BJ (cell line): Measurements from ENCODE around the gene MARS1. TPM values are rescaled to one million over a fixed set of nuclear protein-coding genes. Genes with fewer than 3 reads are reported as not detected.

Experiments
- CTCF ChIA-PET: fragments of 350-600 bp; formaldehyde crosslinking; extraction: SDS; loops from one replicate; lab custom pipeline; 2021; ENCODE audit warnings: antibody characterized with exemption, inconsistent platforms; lab: Yijun Ruan, JAX
- POLR2A ChIA-PET: fragments of 300-600 bp; sonication (Branson Sonifier 250); formaldehyde crosslinking; extraction: SDS; loops from one replicate; lab custom pipeline; 2021; ENCODE audit warnings: antibody characterized with exemption; lab: Charles Lee
- DNase-seq: peaks from one replicate; pipeline ENCODE4 v3.0.0-alpha.2; 2011; ENCODE audit warnings: low read depth
- H3K27me3 ChIP-seq: 2 replicates; pipeline ENCODE4 v1.6.0; 2011; ENCODE audit warnings: low read length; ENCODE audit not compliant: control insufficient read depth, insufficient read depth
- H3K36me3 ChIP-seq: 2 replicates; pipeline ENCODE4 v1.5.1; 2011; ENCODE audit warnings: low read length; ENCODE audit not compliant: control insufficient read depth, insufficient read depth
- H3K4me3 ChIP-seq: 2 replicates; pipeline ENCODE4 v1.5.1; 2011; ENCODE audit warnings: low read depth, mild to moderate bottlenecking, control low read depth, low read length
- CTCF ChIP-seq: IDR thresholded peaks from 2 replicates; pipeline ENCODE4 v1.5.1; 2011; ENCODE audit warnings: low read depth, mild to moderate bottlenecking, control low read depth, inconsistent platforms, low read length, moderate library complexity; ENCODE audit not compliant: insufficient read depth
- polyA plus RNA-seq: library from polyadenylated mRNA; depleted of rRNA; stranded (reverse); fragments of >200 nt; gene quantifications from 2 replicates; pipeline ENCODE4 v1.2.3, GENCODE V29; 2011

The MARS1 gene
- polyA plus RNA-seq, 1 experiment = 378 TPM

- DNase-seq = no peak
- ChIA-PET CTCF (interaction anchor here (0.6 to 16.7 kb wide), 13 partner anchors 9 to 266 kb away, joined by 3 to 411 read pairs (median 4); partner anchors contain the start of genes ARHGAP9 and DDIT3), POLR2A (interaction anchor here (0.5 kb wide), 1 partner anchor 153 kb away, joined by 3 read pairs; no protein-coding TSS in a partner anchor)
- no peaks in the 10 kb centered on the region; the same call in 1 of the 2 replicates for H3K36me3 ChIP-seq
- H3K4me3 ChIP-seq = peak overlapping the region; percentile 67
- no peak for TF ChIP-seq CTCF
- no peaks in the 10 kb centered on the region for H3K27me3 ChIP-seq
These were observed 26.5 kb upstream of the MARS1 start for GRCh38 chr12:57461276-57461916.

DNA sequence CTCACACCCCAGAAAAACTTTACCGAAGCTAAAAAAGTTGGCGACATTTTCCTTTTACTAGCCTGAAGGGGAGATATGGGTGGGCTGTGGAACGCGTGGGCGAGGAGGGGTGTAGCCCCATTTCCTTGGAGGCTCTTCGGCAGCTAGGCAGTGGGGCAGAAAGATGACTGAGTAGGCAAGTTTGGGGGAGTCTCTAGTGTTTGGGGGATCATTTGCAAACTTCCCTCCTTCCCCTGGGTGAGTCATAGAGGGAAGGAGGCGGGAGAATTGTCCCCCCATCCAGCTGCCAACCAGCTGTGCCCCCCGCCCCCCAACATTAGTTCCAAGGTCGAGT is 26.0 kb upstream of the MARS1 start:
- POLR2A ChIA-PET = interaction anchor here (0.6 kb wide), 1 partner anchor 153 kb away, joined by 6 read pairs; no protein-coding TSS in a partner anchor
- TF ChIP-seq CTCF = no peak
- Histone ChIP-seq H3K36me3 (no peaks in the 10 kb centered on the region; the same call in 1 of the 2 replicates), H3K4me3 (peak overlapping the region; percentile 67), H3K27me3 (no peaks in the 10 kb centered on the region)
- CTCF ChIA-PET = interaction anchor here (0.5 to 16.7 kb wide), 16 partner anchors 7 to 219 kb away, joined by 3 to 411 read pairs (median 4); partner anchors contain the start of genes ARHGAP9, DDIT3, INHBE and MBD6
- no peak for DNase-seq

GRCh38 chr12:57462251-57462911 is 25.5 kb upstream of the MARS1 start:
- Histone ChIP-seq H3K36me3 (no peaks in the 10 kb centered on the region; the same call in 1 of the 2 replicates), H3K27me3 (no peaks in the 10 kb centered on the region), H3K4me3 (peak overlapping the region; percentile 67)
- CTCF ChIA-PET = interaction anchor here (0.5 to 16.7 kb wide), 18 partner anchors 8 to 249 kb away, joined by 3 to 411 read pairs (median 4); partner anchors contain the start of genes ARHGAP9, DDIT3, INHBE and MBD6
- POLR2A ChIA-PET = interaction anchor here (0.5 to 0.6 kb wide), 2 partner anchors 122 to 153 kb away, joined by 3 to 6 read pairs; no protein-coding TSS in a partner anchor
- DNase-seq = peak; percentile 37
- peak; percentile 98 for TF ChIP-seq CTCF

- no peak for TF ChIP-seq CTCF
- Histone ChIP-seq H3K4me3 (no peak overlapping the region), H3K27me3 (no peaks in the 10 kb centered on the region), H3K36me3 (no peaks in the 10 kb centered on the region; the same call in 1 of the 2 replicates)
- ChIA-PET CTCF (interaction anchor here (0.7 to 16.7 kb wide), 14 partner anchors 8 to 249 kb away, joined by 3 to 411 read pairs (median 5); partner anchors contain the start of genes ARHGAP9, INHBE and MBD6), POLR2A (interaction anchor here (0.5 to 0.6 kb wide), 2 partner anchors 121 to 197 kb away, joined by 3 to 6 read pairs; no protein-coding TSS in a partner anchor)
- no peak for DNase-seq
These were observed 25.0 kb upstream of the MARS1 start for GRCh38 chr12:57462912-57463253.

GRCh38 chr12:57464569-57464968 is 23.3 kb upstream of the MARS1 start:
- no peak for TF ChIP-seq CTCF
- ChIA-PET CTCF (interaction anchor here (1.2 to 16.7 kb wide), 6 partner anchors 12 to 225 kb away, joined by 3 to 411 read pairs (median 16); partner anchors contain the start of gene ARHGAP9), POLR2A (no interaction called here)
- no peaks in the 10 kb centered on the region; the same call in 1 of the 2 replicates for H3K36me3 ChIP-seq
- no peak overlapping the region for H3K4me3 ChIP-seq
- no peak for DNase-seq
- H3K27me3 ChIP-seq = no peaks in the 10 kb centered on the region; the same call in 1 of the 2 replicates
